ENCODE data around the gene LRRC4C. TPM values are rescaled to one million over a fixed set of nuclear protein-coding genes. Genes with fewer than 3 reads are reported as not detected.

Gene LRRC4C
- total RNA-seq, 1 donor from 2014 or later = 2.7 TPM

DNA sequence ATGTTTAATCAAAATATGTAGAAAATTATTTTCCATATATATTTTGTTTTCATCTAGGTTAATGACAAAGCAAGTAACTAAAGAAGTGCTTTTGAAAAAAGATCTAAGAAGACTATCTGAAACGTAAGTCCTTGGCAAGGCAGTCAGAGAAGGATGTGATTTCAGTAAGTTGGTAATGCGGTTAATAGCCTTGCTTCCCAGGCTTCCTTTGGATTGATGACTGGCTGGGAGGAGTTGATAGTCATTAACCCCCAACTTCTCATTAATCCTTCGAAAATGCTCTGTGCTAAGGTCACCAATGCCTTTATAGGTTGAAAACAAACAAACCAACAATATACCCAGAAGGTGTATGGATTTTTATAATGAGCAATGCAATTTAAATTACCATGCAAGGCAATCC is 1326.5 kb downstream of the LRRC4C start:
- H3K9ac ChIP-seq = no peak overlapping the region

DNA sequence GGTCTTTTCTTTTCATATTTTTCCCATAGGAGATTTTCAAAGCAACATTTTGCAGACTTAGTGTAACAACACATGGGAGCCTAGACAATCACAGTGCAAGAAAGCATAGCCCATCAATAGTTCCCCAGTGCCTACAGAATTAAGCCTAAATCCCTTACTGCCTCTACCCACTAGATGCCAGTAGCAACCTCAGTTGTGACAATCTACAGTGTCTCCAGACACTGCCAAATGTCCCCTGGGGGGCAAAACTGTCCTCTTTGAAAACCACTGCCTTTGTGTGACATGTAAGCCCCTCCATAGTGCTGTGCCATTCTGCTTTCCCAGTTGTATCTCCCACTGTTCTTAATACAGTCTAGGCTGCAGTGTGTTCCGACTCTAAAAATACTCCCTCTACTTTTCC is 1329.0 kb downstream of the LRRC4C start:
- Mint-ChIP-seq H3K9me3 (no peaks in the 10 kb centered on the region), H3K27ac (peak overlapping the region; percentile 24), H3K36me3 (no peaks in the 10 kb centered on the region), H3K27me3 (ENCODE audit: insufficient read depth, low read depth) (no peaks in the 10 kb centered on the region), H3K4me1 (peaks cover 11% of the 10 kb centered on the region), H3K4me3 (no peak overlapping the region)
- Histone ChIP-seq H2AFZ (replicated peaks) (no peak overlapping the region), H3K27me3 (no peaks in the 10 kb centered on the region), H3F3A (ENCODE audit: low read depth) (no peaks in the 10 kb centered on the region), H3K4me1 (no peaks in the 10 kb centered on the region), H3K36me3 (no peaks in the 10 kb centered on the region), H3K9me3 (ENCODE audit: low read depth) (no peaks in the 10 kb centered on the region), H3K79me2 (ENCODE audit: low read depth) (no peaks in the 10 kb centered on the region), H4K20me1 (ENCODE audit: low read depth) (no peaks in the 10 kb centered on the region), H3K4me3 (no peak overlapping the region), H3K27ac (no peak overlapping the region), H3K4me2 (peak overlapping the region; percentile 6), H3K9ac (no peak overlapping the region)
- peak; percentile 72 for DNase-seq (ENCODE audit: low spot score)
- TF ChIP-seq EZH2phosphoT487 (IDR thresholded peaks at IDR 0.05) (no peak), CTCF (IDR thresholded peaks at IDR 0.05) (peak; percentile 61), EZH2 (IDR thresholded peaks at IDR 0.05) (no peak)

More for the DNA sequence above, 1326.5 kb downstream of the LRRC4C start:
- Mint-ChIP-seq H3K36me3 (no peaks in the 10 kb centered on the region), H3K27ac (no peak overlapping the region), H3K27me3 (ENCODE audit: insufficient read depth, low read depth) (peaks cover 2% of the 10 kb centered on the region), H3K4me3 (no peak overlapping the region), H3K4me1 (peaks cover 11% of the 10 kb centered on the region), H3K9me3 (no peaks in the 10 kb centered on the region)
- Histone ChIP-seq H2AFZ (replicated peaks) (no peak overlapping the region), H3F3A (ENCODE audit: low read depth) (no peaks in the 10 kb centered on the region), H3K4me3 (no peak overlapping the region), H3K36me3 (no peaks in the 10 kb centered on the region), H3K27me3 (no peaks in the 10 kb centered on the region), H3K4me1 (no peaks in the 10 kb centered on the region), H3K79me2 (ENCODE audit: low read depth) (no peaks in the 10 kb centered on the region), H4K20me1 (ENCODE audit: low read depth) (no peaks in the 10 kb centered on the region), H3K27ac (no peak overlapping the region), H3K9me3 (ENCODE audit: low read depth) (no peaks in the 10 kb centered on the region), H3K4me2 (no peak overlapping the region)
- no peak for DNase-seq (ENCODE audit: low spot score)
- TF ChIP-seq CTCF (IDR thresholded peaks at IDR 0.05) (no peak), EZH2 (IDR thresholded peaks at IDR 0.05) (no peak), EZH2phosphoT487 (IDR thresholded peaks at IDR 0.05) (no peak)

DNA sequence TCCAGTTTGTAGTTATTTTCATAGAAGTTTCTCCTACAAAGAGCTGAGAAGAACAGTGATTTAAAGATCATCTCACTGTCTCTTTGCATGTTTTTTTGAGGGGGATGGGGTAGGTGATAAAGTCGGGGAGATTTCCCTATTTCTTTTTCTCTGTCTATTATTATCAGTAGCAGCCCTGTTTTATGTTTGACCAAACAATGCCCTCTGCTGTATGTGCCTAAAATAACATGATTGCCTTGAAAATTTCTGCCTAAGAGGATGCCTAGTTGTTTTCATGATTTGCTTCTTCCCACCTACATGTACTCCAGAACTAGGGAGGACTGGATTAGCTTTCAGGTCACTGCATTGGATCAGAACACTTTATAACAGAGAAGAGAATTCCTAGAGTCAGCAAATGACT is 1330.2 kb downstream of the LRRC4C start:
- Mint-ChIP-seq H3K27me3 (ENCODE audit: insufficient read depth, low read depth) (no peaks in the 10 kb centered on the region), H3K9me3 (peaks cover 3% of the 10 kb centered on the region), H3K4me1 (peaks cover 11% of the 10 kb centered on the region), H3K36me3 (no peaks in the 10 kb centered on the region), H3K27ac (no peak overlapping the region), H3K4me3 (no peak overlapping the region)
- H3F3A ChIP-seq (ENCODE audit: low read depth) = no peaks in the 10 kb centered on the region
- no peak for TF ChIP-seq EZH2phosphoT487 (IDR thresholded peaks at IDR 0.05)
- peak; percentile 60 for TF ChIP-seq CTCF (IDR thresholded peaks at IDR 0.05)
- no peak for TF ChIP-seq EZH2 (IDR thresholded peaks at IDR 0.05)
- no peaks in the 10 kb centered on the region for H3K27me3 ChIP-seq
- H3K79me2 ChIP-seq (ENCODE audit: low read depth) = no peaks in the 10 kb centered on the region
- no peak overlapping the region for H3K9ac ChIP-seq
- no peaks in the 10 kb centered on the region for H3K4me1 ChIP-seq
- H3K36me3 ChIP-seq = no peaks in the 10 kb centered on the region
- H4K20me1 ChIP-seq (ENCODE audit: low read depth) = no peaks in the 10 kb centered on the region
- no peak overlapping the region for H2AFZ ChIP-seq (replicated peaks)
- no peak overlapping the region for H3K27ac ChIP-seq
- DNase-seq (ENCODE audit: low spot score) = peak; percentile 40
- H3K4me2 ChIP-seq = no peak overlapping the region
- no peaks in the 10 kb centered on the region for H3K9me3 ChIP-seq (ENCODE audit: low read depth)
- H3K4me3 ChIP-seq = no peak overlapping the region
